HepG2 (cell line): ENCODE results near the gene NTN3.

Source experiments
- BORCS8-MEF2B ChIP-seq: sonication (generic); formaldehyde crosslinking; IDR thresholded peaks from 2 replicates; pipeline ENCODE4 v1.8.0; 2022; ENCODE audit warnings: mild to moderate bottlenecking, missing genetic modification reagents
- EZH2 ChIP-seq: conservative IDR thresholded peaks from 2 replicates; pipeline ENCODE4 v1.6.1; 2012; ENCODE audit warnings: mild to moderate bottlenecking, low read depth, low read length, moderate library complexity
- GMEB1 ChIP-seq: sonication (generic); formaldehyde crosslinking; IDR thresholded peaks from 2 replicates; pipeline ENCODE4 v1.5.1; 2020; ENCODE audit warnings: missing genetic modification reagents, mild to moderate bottlenecking, borderline replicate concordance
- POLR2A ChIP-seq, 2 experiments: IDR thresholded peaks; 2 replicates each; pipeline ENCODE4 v1.6.1; 2011; ENCODE audit warnings: low read depth in 2 of 2, low read length in 2 of 2, mild to moderate bottlenecking in 1 of 2, moderate library complexity in 1 of 2; ENCODE audit not compliant: insufficient read depth in 1 of 2
- PRDM10 ChIP-seq: sonication (generic); formaldehyde crosslinking; IDR thresholded peaks from 2 replicates; pipeline ENCODE4 v1.4.0; 2020; ENCODE audit warnings: low read depth, missing genetic modification reagents
- REST ChIP-seq, 2 experiments: IDR thresholded peaks; 2 replicates each; pipeline ENCODE4 v1.6.1; 2011 to 2012; ENCODE audit warnings: low read length in 2 of 2, borderline replicate concordance in 1 of 2, low read depth in 1 of 2, mild to moderate bottlenecking in 1 of 2, moderate library complexity in 1 of 2
- ZBTB21 ChIP-seq: sonication (generic); formaldehyde crosslinking; IDR thresholded peaks from 2 replicates; pipeline ENCODE4 v1.4.0; 2020; ENCODE audit warnings: missing genetic modification reagents
- ZFP36L2 ChIP-seq: sonication (generic); formaldehyde crosslinking; IDR thresholded peaks from 2 replicates; pipeline ENCODE4 v1.4.0; 2020; ENCODE audit warnings: missing genetic modification reagents
- ZNF292 ChIP-seq: sonication (generic); formaldehyde crosslinking; IDR thresholded peaks from 2 replicates; pipeline ENCODE4 v1.8.1; 2022; ENCODE audit warnings: mild to moderate bottlenecking, low read depth, missing genetic modification reagents, borderline replicate concordance
- ZNF343 ChIP-seq: sonication (generic); formaldehyde crosslinking; IDR thresholded peaks from 2 replicates; pipeline ENCODE4 v1.4.0; 2020; ENCODE audit warnings: mild to moderate bottlenecking, missing genetic modification reagents
- ZNF431 ChIP-seq: sonication (generic); formaldehyde crosslinking; IDR thresholded peaks from 2 replicates; pipeline ENCODE4 v1.9.0; 2022; ENCODE audit warnings: missing genetic modification reagents, low read depth, mild to moderate bottlenecking, borderline replicate concordance
- ZSCAN12 ChIP-seq: sonication (generic); formaldehyde crosslinking; IDR thresholded peaks from 2 replicates; pipeline ENCODE4 v1.9.0; 2021; ENCODE audit warnings: mild to moderate bottlenecking, missing genetic modification reagents
- TF ChIP-seq, protein P1 (sequence below): sonication (generic); formaldehyde crosslinking; IDR thresholded peaks from 2 replicates; pipeline ENCODE4 v1.8.1; 2023; ENCODE audit warnings: missing genetic modification reagents, inconsistent platforms, borderline replicate concordance
- TF ChIP-seq, protein P2 (sequence below): IDR thresholded peaks from 2 replicates; pipeline ENCODE4 v1.6.1; 2016

DNA sequence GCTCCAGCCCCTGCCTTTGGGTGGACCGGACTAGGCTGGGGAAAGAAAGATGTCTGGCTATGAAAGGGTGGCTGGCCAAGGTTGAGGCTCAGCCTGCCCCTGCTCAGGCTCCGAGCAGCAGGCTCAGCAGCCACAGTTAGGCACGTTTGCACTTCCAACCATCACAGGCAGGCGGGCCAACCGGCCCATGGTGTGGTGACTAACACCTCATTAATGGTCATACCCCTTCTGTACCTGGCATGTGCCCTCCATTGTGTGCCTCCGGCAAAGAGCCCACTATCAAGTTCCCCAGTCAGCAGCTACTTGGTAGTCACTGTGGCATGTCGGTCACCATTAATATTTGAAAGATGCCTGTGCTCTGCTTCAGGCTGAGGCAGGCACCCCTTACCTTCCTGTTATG lies 10.6 kb downstream of the NTN3 start:
- TF ChIP-seq, protein P1, sequence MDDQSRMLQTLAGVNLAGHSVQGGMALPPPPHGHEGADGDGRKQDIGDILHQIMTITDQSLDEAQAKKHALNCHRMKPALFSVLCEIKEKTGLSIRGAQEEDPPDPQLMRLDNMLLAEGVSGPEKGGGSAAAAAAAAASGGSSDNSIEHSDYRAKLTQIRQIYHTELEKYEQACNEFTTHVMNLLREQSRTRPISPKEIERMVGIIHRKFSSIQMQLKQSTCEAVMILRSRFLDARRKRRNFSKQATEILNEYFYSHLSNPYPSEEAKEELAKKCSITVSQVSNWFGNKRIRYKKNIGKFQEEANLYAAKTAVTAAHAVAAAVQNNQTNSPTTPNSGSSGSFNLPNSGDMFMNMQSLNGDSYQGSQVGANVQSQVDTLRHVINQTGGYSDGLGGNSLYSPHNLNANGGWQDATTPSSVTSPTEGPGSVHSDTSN (CRISPR knock-in tag): no peak
- TF ChIP-seq EZH2 (no peak), ZSCAN12 (CRISPR knock-in tag) (no peak), ZNF343 (CRISPR knock-in tag) (no peak), REST (IDR thresholded peaks at IDR 0.05; ENCODE audit: borderline replicate concordance in 1 of 2, low read depth in 1 of 2, low read length in 2 of 2) (no peak), ZBTB21 (no peak), GMEB1 (CRISPR knock-in tag) (no peak), POLR2A (IDR thresholded peaks at IDR 0.05; ENCODE audit: insufficient read depth in 1 of 2, low read depth in 2 of 2, low read length in 2 of 2) (no peak), ZFP36L2 (CRISPR knock-in tag) (no peak), PRDM10 (CRISPR knock-in tag) (no peak), ZNF431 (CRISPR knock-in tag) (no peak), ZNF292 (no peak), BORCS8-MEF2B (CRISPR knock-in tag) (no peak)
- TF ChIP-seq, protein P2, sequence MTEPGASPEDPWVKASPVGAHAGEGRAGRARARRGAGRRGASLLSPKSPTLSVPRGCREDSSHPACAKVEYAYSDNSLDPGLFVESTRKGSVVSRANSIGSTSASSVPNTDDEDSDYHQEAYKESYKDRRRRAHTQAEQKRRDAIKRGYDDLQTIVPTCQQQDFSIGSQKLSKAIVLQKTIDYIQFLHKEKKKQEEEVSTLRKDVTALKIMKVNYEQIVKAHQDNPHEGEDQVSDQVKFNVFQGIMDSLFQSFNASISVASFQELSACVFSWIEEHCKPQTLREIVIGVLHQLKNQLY (CRISPR knock-in tag): no peak
